ENCODE results near the gene LGSN.
"Not testable (repeated sequence)": the region's sequence is repeated elsewhere in the genome, so short reads cannot be mapped to it uniquely, and the experiment has no call there.

Gene LGSN

DNA sequence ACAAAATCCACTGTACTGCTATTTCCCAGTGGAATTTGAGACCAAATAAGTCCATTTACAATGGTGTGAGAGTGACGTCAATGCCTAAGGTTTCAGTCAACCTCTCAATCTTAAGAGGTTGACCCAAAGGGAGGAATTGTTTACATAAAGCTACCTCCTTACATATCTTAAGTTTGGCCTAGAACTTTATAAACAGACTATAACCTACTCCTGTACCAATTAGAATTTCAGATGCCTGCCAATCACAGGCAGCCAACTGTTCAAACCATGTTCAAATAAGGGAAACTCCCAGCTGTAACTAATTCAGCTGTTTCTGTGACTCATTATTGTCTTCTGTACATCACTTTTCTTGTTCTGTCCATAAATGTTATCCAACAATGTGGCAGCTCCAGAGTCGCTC is 14.5 kb downstream of the LGSN start:
- DNase-seq, result no peak

DNA sequence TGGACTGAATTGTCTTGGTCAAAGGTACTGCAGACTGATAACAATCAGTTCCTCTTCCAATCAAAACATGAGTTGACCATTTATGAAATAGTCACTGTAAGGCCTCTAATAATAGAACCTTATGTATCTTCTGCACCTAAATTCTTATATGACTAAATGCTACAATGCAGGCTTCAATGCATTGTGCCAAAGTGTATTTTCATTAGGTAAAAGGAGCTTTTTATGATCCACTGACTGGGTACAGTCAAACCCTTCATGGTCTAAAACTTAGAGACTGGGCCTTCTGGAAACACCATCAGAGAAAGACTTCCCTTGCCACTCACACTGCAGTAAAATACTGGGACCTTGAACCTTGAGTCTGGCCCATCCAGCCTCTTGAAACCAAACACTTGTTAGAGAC is 16.3 kb downstream of the LGSN start:
- DNase-seq, result no peak

DNA sequence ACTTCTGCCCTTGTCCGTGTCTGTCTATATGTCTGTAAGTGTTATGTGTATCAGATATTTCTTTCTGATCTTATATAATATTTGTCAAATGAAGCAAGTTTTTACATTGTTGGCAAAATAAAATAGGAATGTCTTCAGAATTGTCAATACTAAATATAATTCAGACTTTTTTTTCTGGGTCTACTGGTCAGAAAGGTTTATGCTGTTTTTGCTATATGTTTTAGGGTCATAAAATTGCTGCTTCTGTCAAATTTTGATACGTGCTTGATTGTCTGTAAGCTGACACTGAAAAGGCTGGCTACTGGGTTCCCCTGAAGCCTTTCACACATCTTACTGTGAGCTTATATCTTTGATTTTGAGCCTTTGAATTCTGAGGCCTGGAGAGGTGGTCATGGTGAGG is 20.1 kb downstream of the LGSN start:
- DNase-seq, result no peak

DNA sequence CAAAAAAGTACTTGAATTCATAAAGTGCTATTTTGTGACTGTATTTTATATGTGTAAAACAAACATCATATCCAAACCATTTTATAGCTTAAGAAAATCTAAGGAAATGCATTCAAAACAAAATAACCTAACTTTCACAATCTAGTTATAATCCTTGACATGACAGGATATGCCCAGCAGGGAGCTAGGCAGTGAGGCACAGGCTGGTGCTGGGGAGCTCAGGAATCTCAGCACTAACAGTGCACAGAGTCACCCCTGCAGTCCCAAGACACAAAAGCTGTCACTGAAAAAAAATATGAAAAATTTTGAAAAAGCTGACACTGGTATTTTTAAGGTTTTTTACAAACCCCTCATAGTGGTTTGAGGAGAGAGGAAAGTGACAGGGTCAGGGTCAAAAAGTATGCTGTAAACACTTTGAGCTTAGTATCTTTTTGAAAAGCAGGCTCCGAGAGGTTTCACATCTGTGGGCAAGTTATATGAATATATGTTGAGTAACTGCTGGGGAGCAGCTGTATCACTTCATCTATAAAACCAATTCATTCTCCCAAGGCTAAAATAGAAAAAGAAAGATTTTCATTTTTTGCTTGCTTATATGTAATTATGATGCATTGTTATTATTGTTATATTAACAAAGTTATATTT is 24.1 kb downstream of the LGSN start:
- DNase-seq, result no peak

DNA sequence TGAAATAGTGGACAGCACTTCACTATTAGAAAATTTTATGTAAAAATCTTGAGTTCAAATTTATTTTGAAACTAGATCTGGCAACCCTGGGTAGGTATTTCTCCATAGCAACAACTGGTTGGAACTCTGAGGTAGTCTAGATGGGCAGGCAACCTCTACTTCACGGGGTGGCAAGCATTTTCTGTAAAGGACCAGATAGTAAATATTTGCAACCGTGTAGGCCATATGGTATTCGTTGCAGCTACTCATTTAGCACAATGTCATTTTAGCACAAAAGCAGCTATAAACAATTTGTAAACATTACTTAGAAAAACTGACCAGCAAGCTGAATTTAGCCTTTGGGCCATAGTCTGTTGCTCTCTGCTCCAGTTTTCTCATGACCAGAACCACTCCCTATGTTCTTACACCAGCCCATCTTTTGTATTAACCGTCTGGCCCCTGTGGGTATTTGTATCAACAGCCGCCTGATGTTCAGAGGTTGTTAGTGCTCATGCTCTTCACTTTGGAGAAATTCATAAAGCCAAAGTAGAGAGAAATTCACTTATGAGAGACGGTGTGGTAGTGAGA is 29.2 kb downstream of the LGSN start:
- DNase-seq, result no peak

DNA sequence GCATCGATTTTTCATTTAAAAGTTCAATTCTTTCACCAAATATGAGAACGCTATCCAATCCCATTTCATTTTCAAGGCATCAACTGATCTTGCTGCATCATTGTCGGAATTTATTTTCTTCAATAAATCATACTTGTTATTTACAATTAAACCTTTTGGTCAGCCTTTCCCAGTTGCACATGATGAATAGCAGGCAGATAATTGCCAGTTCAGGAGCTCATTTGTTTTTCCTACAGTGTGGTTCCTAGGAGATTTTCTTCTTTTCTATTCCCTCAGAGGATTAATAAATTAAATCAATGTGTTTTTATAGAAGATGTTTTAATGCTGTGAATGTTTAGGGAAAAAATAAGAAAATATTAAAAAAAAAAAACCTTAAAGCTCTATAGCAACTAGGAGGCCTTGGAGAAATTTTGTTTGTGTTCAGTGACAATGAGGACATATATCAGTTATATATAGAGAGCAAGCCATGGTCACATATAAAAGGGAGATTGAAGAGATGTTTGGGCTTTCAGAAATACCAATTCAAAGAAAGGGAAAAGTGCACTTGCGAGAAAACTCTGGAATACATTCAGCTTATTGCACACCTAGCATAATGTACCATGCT is 30.4 kb downstream of the LGSN start:
- DNase-seq, result no peak

DNA sequence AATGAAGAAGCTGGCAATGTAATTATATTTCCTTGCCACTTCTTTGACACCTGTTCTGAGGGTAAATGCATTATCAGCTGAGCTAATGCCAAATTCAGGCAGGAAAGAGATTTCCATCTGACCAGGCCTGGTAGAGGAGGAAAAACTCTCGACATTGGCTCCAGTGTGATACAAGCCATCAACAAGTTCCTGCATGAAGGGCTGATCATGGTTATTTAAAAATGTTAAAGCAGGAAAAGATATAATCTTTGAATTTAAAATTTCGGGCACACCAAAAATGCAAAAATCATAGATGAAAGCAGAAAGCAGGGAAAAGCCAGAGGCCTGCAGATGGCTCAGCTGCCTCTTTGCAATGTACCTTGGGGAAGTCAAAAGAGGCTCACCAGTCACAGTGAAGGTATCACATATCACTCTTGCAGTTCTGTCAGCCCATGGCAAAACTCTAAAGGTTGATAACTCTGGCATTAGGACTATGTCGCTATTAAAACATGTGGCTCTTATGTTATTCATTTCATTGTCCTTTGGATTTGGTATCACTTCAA is 39.1 kb downstream of the LGSN start:
- no peak for DNase-seq

DNA sequence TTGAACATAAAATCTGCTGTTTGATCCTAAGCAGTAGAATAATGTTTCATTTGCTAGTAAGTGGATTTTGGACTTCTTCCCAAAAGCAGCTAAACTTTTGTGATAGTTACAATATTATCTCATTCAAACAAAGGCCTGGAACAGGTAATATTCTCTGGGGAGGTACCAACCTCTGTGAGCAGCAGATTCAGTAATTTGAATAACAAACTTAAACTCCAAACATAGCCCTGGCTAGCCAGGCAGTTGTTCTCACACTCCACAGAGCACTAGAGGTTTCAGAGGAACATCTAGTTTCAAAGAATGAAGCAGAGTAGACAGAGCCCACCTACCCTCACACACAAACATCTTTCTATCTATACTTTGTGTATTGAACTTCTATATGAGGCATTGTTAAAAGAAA is 40.9 kb downstream of the LGSN start:
- no peak for DNase-seq

DNA sequence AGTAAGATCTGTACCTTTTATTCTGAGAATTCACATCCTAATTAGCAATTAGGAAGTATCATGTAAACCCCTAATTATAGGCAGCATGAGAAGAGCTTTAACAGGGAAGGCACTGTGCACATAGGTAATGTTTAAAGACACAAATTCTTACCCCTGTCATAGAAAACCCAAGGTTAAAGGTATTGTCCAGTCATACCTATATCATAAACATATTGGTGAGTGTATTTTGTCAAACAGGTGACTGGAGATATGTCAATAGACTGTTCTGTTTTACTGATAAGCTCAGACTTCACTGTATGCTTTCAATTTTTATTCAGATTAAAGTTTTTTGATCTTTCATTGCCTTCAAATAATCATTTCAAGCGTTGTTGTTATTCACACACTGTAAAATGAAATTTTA is 43.8 kb downstream of the LGSN start:
- no peak for DNase-seq

DNA sequence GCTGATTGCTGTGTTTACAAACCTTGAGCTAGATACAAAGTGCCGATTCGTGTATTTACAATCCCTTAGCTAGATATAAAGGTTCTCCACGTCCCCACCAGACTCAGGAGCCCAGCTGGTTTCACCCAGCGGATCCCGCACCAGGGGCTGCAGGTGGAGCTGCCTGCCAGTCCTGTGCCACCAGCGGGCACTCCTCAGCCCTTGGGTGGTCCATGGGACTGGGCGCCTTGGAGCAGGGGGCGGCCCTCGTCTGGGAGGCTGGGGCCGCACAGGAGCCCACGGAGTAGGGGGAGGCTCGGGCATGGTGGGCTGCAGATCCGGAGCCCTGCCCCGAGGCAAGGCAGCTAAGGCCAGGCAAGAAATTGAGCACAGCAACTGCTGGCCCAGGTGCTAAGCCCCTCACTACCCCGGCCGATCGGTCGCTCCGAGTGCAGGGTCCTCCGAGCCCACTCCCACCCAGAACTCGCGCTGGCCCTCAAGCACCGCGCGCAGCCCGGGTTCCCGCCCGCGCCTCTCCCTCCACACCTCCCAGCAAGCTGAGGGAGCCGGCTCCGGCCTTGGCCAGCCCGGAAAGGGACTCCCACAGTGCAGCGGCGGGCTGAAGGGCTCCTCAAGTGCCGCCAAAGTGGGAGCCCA is 44.9 kb downstream of the LGSN start:
- DNase-seq, result not testable (repeated sequence)

DNA sequence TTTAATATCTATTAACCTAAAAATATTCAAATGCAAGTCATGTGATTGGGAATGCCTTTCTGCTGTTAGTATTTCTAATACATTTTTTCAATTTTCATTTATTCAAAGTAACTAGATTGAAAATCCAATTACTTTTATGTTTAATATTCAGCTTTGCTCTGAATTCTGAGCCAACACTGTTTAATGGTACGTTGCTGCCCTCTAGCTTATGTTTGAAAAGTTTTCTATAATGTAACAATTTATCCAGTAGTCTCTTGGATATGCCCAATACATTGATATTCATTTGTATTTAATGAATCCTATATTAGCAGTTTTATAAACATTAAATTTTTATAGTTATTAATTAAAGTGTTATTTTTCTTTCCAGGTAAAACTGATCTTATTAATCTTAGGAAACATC is 47.4 kb downstream of the LGSN start:
- DNase-seq, result peak; percentile 8

DNA sequence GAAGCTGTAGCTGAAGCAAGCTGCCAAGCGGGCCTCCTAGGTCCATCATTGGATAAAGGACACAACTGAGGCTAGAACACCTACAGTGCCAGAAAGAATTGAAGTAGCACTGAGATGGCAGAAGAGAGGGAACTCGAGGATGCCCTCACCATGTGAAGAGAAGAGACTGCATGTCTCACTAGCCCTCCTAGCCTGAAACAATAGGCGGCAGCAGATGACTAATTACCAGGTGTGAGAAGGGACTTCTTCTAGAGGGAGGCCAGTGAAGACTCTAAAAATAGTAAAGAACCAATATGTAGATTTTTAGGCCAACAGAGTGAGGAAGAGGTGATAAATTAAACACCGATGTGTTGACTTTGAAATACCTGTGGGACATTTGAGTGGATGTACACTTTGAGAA is 50.3 kb downstream of the LGSN start:
- no peak for DNase-seq

DNA sequence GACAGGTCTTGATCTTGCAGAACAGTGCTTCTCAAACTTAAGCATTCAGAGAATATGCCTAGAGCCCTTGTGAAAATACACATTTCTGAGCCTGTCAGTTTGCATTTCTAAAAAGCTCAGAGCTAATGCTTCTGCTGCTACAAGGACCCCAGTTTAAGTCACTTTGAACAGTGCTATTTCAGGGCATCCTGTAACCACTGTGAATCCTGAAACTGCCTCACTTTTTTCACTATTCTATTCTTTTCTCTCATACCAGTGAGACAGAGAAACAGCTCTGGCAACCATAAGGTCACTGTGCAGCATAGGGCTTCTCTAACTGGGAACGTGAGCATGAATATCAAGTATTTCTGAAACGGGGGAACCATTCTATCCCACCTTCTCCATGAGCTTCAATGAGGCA is 51.2 kb downstream of the LGSN start:
- DNase-seq, result no peak

DNA sequence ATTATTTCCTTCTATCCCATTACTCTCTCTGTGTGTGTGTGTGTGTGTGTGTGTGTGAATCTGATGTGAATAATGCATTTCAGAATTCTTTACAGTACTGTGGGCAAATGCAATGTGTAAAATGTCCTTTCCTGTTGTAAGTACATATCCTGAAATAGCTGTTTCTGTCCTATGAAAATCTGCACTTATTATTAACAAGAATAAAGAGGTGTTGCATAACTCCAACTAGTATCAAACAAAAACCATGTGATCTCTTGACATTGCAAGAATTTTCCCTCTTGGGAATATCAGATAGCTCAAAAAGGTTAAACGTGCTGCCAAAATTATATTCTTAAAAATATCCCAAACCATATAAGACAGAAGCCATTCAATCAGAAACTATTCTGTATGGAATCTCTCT is 52.0 kb downstream of the LGSN start:
- no peak for DNase-seq

DNA sequence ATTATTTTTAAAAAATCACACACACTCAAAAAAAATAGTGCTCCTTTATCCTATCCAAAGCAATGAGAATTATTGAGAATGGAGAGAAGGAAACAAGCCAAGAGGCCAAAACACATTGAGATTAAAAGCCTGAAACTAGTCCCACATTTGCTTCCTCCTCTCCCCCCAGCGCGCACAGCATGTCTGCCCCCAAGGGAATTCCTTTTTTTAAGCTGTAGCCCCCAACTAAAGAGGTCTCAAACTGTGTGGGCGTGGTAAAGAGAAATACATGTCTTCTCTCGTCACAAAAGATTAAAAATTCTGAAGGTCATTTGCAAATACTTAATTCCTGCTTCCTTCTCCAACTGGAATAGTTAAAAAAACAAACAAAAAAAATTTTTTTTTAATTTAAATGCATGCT is 52.7 kb downstream of the LGSN start:
- DNase-seq, result no peak

DNA sequence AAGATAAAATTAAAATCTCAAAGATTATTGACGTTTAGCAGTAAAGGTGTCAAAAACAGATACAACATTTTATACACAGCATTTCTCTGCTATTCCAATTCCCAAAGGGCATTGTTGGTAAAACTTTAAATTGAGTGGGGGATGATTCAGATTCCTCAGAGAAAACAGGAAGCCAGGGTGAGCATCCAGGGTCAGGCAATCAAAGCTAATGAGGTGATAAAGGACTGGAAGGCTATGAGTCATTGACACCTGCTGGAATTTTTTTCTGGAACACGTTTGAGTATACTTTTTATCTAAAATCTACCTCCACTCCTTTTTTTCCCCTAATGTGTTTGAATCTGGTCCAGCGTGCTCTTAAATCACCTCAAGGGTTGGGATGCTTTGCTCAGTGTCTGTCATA is 56.3 kb downstream of the LGSN start:
- no peak for DNase-seq

DNA sequence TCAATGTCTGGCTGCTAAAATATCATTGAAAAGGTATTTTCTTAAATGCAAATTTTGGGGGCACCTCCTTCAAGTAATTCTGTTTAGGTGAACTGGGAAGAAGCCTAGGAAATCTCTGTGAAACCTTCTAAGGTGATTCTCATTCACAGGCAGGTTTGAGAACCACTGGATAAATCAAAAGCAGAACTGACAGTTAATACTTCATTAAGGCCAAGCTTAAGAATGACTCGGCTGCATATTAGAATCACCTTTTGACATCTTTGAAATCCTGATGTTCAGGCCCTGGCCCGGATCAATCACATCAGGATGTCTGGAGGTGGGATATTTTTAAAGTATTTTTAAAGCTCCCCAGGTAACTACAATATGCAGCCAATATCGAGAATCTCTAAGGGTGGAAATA is 58.0 kb downstream of the LGSN start:
- no peak for DNase-seq

DNA sequence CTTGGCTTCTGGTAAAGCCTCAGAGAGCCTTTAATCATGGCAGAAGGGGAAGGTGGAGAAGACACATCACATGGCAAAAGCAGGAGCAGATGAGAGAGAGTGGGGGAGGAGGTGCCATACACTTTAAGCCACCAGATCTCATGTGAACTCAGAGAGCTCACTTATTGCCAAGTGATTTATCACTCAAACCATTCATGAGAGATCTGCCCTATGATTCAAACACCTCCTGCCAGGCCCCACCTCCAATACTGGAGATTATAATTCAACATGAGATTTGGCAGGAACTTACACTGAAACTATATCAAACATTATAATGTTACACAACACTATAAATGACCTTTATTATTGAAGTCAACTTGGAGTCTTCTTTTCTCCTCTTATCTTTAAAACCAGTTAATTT is 60.6 kb downstream of the LGSN start:
- no peak for DNase-seq

DNA sequence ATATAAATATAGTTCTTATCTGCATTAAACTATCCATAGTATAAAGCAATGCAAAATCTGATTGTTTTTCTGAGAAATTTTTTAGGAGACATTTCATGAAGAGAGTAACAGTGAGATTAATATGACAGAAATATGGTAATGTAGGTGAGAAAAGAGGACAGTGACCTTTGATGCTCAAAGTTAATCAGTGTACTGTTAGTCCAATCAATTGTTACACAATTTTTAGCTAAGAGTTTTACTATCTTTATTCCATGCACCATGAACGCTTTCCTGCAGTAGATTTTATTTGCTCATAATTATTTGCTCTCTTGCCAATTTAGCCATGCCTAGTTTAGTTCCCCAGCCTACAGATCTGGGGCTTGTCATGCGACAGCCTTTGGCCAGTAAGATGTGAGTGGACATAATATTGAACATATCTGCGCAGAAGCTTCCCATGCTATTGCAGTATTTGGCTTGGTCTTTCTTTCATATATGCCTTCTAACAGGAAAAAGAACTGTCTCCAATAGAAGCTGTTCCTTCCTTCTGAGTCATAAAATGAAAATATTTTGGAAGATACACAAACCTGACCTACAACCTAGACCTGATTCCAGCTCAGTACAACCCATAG is 69.8 kb downstream of the LGSN start:
- no peak for DNase-seq

DNA sequence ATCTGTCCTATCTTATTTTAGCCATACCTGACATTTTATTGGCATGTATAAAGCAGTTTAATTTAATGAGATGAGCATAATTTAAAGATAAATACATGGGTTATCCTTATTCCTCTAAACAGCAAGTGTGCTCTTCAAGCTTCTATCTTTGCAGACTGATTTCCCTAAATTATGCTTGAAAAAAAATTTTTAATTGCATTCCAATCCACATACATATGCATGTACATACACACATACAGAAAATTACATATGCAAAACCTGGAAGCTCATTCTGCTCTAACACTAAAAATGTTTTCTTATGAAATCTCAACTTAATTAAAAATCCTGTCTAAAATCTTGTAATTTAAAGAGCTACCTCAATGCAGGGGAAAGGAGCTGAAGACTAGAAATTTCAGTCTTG is 73.2 kb downstream of the LGSN start:
- DNase-seq, result no peak

DNA sequence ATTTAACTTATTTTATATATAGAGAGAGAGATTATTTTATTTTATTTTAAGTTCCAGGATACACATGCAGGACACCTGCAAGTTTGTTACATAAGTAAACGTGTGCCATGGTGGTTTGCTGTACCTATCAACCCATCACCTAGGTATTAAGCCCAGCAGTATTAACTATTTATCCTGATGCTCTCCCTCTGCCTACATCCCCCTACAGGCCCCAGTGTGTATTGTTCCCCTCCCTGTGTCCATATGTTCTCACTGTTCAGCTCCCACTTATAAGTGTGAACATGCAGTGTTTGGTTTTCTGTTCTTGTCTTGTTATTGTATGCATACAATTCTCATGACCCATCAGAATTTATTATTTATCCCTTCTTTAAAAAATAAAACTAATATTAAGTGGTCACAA is 73.9 kb downstream of the LGSN start:
- no peak for DNase-seq

DNA sequence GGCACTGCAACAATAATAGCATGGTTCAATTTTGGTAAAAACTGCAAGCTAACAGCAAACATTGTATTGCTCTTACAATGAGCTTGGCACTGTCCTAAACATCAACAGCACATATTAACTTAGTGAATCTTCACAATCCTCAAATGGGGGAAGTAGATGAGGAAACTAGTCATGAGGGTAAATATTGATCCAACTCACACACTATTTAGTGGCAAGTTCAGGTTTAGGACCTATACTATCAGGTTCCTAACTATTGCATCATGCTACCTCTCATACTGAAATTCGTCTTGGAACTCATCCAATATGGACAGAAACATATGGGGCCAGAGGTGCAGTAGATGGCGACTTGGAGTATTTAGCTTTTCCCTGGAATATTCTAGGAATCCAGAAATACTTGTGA is 74.4 kb downstream of the LGSN start:
- no peak for DNase-seq

DNA sequence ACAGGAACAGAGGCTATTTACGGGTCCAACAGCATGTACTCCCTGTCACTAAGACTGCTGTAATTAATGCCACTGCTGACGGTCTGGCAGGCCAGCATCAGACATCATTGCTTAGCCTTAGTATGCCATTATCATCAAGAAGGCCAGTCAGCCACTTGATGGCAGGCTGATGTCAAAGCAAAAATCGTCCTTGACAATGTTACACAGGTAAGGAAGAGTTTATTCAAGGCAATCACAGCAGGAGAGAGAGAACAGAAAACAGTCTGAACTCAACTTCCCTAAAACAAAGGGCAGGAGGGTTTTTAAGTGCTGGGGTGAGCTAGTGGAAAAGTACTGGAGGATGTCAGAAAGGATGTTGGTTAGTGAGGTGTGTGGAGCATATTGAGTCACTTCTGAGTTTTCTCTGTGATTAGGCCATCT is 83.4 kb downstream of the LGSN start:
- no peak for DNase-seq

DNA sequence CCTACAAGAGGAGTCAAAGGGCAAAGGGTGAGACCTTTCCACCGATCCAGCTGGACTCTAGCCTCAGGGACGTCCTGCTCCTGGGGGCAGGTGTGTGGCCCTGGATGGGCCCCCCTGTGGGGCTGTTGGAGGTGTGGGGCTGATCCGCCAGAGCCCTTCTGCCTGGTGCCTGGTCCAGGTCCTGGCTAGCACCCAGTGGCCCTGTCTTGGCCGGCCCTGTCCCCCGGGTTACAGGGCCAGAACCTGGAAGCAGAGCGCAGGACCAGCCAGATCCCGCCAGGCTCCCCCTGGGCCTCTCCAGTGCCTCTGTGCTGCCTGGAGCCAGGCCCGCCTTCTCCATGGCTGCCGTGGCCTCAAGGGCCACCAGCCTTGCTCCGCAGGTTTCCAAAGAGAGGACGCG is 89.3 kb downstream of the LGSN start:
- not testable (repeated sequence) for DNase-seq
